ENCODE results near the gene CPLANE2. TPM values are rescaled to one million over a fixed set of nuclear protein-coding genes. Genes with fewer than 3 reads are reported as not detected.

Gene CPLANE2
- total RNA-seq, 1 experiment from 2014 or later = 6.3 TPM

DNA sequence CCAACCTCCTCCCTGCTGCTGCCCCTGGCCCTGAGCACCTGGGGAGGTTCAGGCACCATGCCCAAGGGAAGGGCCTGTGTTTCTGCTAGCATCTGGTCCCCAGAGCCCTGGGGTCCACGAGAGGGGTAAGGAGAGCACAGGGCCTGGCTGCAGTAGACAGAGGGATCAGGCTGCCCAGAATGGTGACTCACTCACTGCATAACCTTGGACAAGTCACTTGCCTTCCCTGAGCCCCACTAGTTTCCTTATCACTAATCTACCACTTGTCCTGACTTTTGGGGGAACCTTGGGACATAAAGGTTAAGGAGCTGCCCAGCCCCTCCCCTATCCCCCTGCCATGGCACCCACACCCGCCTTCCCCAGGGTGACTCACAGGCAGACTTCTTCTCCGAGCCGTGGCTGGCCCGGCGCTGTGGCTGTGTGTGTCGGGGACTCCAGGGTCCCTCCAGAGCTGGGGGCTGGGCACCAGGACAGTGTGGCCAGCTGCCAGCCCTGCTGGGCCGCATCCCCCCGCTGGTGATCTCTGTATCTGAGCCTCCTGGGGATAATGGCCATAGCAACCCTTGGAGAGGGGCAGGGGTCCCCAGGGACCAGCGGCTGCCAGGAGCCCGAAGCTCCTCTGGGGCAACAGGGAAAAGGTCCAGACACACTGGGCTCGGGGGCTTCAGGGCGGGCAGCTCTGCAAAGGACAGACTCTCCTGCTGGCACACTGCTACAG is 28.6 kb downstream of the CPLANE2 start:
- Histone ChIP-seq H3K14ac (ENCODE audit: insufficient read depth, low read length) (no peak overlapping the region; the same call in 1 of the 2 replicates), H3K9me3 (ENCODE audit: control insufficient read depth, low read depth, low read length) (no peaks in the 10 kb centered on the region)

More for the DNA sequence above, 28.6 kb downstream of the CPLANE2 start:
- Histone ChIP-seq H2AK5ac (ENCODE audit: insufficient read length, low read length) (no peak overlapping the region), H3K4me2 (ENCODE audit: insufficient read depth, insufficient read length, low read length) (no peak overlapping the region), H3K23me2 (ENCODE audit: insufficient read length, low read depth, low read length, poor library complexity, severe bottlenecking) (peaks cover 21% of the 10 kb centered on the region), H3K79me2 (ENCODE audit: insufficient read depth, low read length) (no peaks in the 10 kb centered on the region; the same call in none of the 2 replicates), H3K18ac (ENCODE audit: insufficient read length, low read depth, low read length) (no peak overlapping the region), H2AFZ (ENCODE audit: low read length) (no peak overlapping the region), H4K91ac (ENCODE audit: insufficient read length, low read depth, low read length) (no peak overlapping the region), H3K79me1 (ENCODE audit: insufficient read depth, low read depth, low read length, poor library complexity, severe bottlenecking) (peaks cover 2% of the 10 kb centered on the region), H2BK20ac (ENCODE audit: low read depth, low read length, poor library complexity, severe bottlenecking) (no peak overlapping the region), H4K5ac (ENCODE audit: insufficient read length, low read depth, low read length) (no peak overlapping the region), H3K4me1 (ENCODE audit: insufficient read depth, low read length) (peaks cover 9% of the 10 kb centered on the region; the same call in 1 of the 2 replicates), H3K27me3 (ENCODE audit: insufficient read depth, low read length) (no peaks in the 10 kb centered on the region), H4K8ac (replicated peaks; ENCODE audit: insufficient read length, low read depth, low read length) (no peak overlapping the region), H2BK120ac (ENCODE audit: low read depth, low read length, poor library complexity, severe bottlenecking) (no peak overlapping the region), H2BK15ac (ENCODE audit: low read depth, low read length) (no peak overlapping the region), H3K27ac (ENCODE audit: insufficient read length, low read depth, low read length) (no peak overlapping the region), H2BK5ac (ENCODE audit: insufficient read length, low read length) (no peak overlapping the region), H3K4ac (ENCODE audit: low read depth, low read length) (no peak overlapping the region), H3T11ph (ENCODE audit: low read length) (no peak overlapping the region), H3K56ac (ENCODE audit: insufficient read length, low read depth, low read length) (no peak overlapping the region), H3K9ac (ENCODE audit: extremely low read depth, insufficient read length, low read length) (no peak overlapping the region), H3K23ac (ENCODE audit: insufficient read length, low read depth, low read length) (no peak overlapping the region), H2BK12ac (ENCODE audit: insufficient read length, low read depth, low read length) (no peak overlapping the region), H4K20me1 (ENCODE audit: control insufficient read depth, insufficient read depth, insufficient read length) (no peaks in the 10 kb centered on the region)
- no CpG with 5 or more reads among the region's 13 CpGs for WGBS (ENCODE audit: extremely low coverage, insufficient read length, low lambda C conversion rate)
- TF ChIP-seq, protein P1, sequence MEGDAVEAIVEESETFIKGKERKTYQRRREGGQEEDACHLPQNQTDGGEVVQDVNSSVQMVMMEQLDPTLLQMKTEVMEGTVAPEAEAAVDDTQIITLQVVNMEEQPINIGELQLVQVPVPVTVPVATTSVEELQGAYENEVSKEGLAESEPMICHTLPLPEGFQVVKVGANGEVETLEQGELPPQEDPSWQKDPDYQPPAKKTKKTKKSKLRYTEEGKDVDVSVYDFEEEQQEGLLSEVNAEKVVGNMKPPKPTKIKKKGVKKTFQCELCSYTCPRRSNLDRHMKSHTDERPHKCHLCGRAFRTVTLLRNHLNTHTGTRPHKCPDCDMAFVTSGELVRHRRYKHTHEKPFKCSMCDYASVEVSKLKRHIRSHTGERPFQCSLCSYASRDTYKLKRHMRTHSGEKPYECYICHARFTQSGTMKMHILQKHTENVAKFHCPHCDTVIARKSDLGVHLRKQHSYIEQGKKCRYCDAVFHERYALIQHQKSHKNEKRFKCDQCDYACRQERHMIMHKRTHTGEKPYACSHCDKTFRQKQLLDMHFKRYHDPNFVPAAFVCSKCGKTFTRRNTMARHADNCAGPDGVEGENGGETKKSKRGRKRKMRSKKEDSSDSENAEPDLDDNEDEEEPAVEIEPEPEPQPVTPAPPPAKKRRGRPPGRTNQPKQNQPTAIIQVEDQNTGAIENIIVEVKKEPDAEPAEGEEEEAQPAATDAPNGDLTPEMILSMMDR (conservative IDR thresholded peaks at IDR 0.05) = no peak
- H3K9me3 Mint-ChIP-seq = no peaks in the 10 kb centered on the region
- DNase-seq = no peak
- no peaks in the 10 kb centered on the region for H3K27me3 Mint-ChIP-seq (ENCODE audit: low read depth)
- H3K4me3 Mint-ChIP-seq = no peak overlapping the region; a peak in 1 of 5 replicates
- H3K36me3 Mint-ChIP-seq (ENCODE audit: insufficient read depth in 1 of 3, low read depth in 3 of 3) = peaks cover 3 to 19% (median 11%) of the 10 kb centered on the region in 3 experiments; a peak in 6 of 7 replicates
- H3K27ac Mint-ChIP-seq = no peak overlapping the region
- peaks cover 41 to 52% of the 10 kb centered on the region in 2 experiments for H3K4me1 Mint-ChIP-seq

All from H9 (cell line).